CD4-positive, alpha-beta T cell treated with Interleukin-10 for 1 hour (primary cell): Measurements from ENCODE around the gene DCUN1D3.
A peak's percentile ranks its signal among the peaks of the same experiment; 100 is the strongest.

Experiments used
- DNase-seq: peaks from one replicate; pipeline ENCODE4 v3.0.0-alpha.2; 2020

Gene DCUN1D3

GRCh38 chr16:20916942-20917341, 16.8 kb upstream of the DCUN1D3 start:
- no peak for DNase-seq

GRCh38 chr16:20916289-20916688, 16.1 kb upstream of the DCUN1D3 start:
- no peak for DNase-seq

- no peak for DNase-seq
These were observed 11.2 kb upstream of the DCUN1D3 start for GRCh38 chr16:20911361-20911760.

GRCh38 chr16:20910781-20911321, 10.7 kb upstream of the DCUN1D3 start:
- no peak for DNase-seq

GRCh38 chr16:20906341-20907255, 6.4 kb upstream of the DCUN1D3 start:
- no peak for DNase-seq

GRCh38 chr16:20905576-20905975, 5.4 kb upstream of the DCUN1D3 start:
- no peak for DNase-seq

GRCh38 chr16:20904507-20905081, 4.4 kb upstream of the DCUN1D3 start:
- peak; percentile 67 for DNase-seq

- peak; percentile 12 for DNase-seq
These were observed 3.8 kb upstream of the DCUN1D3 start for GRCh38 chr16:20903899-20904506.

GRCh38 chr16:20903116-20903898, 3.1 kb upstream of the DCUN1D3 start:
- DNase-seq, result no peak

- no peak for DNase-seq
These were observed 2.3 kb upstream of the DCUN1D3 start for GRCh38 chr16:20902426-20902825.

GRCh38 chr16:20901436-20902112, 1.4 kb upstream of the DCUN1D3 start:
- DNase-seq, result peak; percentile 51

- DNase-seq, result no peak
These were observed 894 bp upstream of the DCUN1D3 start for GRCh38 chr16:20901068-20901435.

- DNase-seq, result no peak
These were observed 470 bp downstream of the DCUN1D3 start for GRCh38 chr16:20899477-20900298.

GRCh38 chr16:20899071-20899470, 1.1 kb downstream of the DCUN1D3 start:
- DNase-seq, result no peak

- no peak for DNase-seq
These were observed 2.2 kb downstream of the DCUN1D3 start for GRCh38 chr16:20897922-20898321.

- no peak for DNase-seq
These were observed 2.8 kb downstream of the DCUN1D3 start for GRCh38 chr16:20897253-20897897.

GRCh38 chr16:20894388-20894787, 5.8 kb downstream of the DCUN1D3 start:
- DNase-seq, result no peak

- DNase-seq, result no peak
These were observed 10.4 kb downstream of the DCUN1D3 start for GRCh38 chr16:20889625-20890275.

- no peak for DNase-seq
These were observed 13.0 kb downstream of the DCUN1D3 start for GRCh38 chr16:20887207-20887606.

GRCh38 chr16:20886320-20886719, 13.8 kb downstream of the DCUN1D3 start:
- no peak for DNase-seq

GRCh38 chr16:20884240-20884556, 16.0 kb downstream of the DCUN1D3 start:
- DNase-seq, result no peak
